Measurements from ENCODE around the gene NKD2. TPM values are rescaled to one million over a fixed set of nuclear protein-coding genes. Genes with fewer than 3 reads are reported as not detected.
A peak's percentile ranks its signal among the peaks of the same experiment; 100 is the strongest.

NKD2 gene
- polyA plus RNA-seq, 1 donor (not counting 4 experiments of a cell fraction or from before 2014, with no cell fraction given): not detected

DNA sequence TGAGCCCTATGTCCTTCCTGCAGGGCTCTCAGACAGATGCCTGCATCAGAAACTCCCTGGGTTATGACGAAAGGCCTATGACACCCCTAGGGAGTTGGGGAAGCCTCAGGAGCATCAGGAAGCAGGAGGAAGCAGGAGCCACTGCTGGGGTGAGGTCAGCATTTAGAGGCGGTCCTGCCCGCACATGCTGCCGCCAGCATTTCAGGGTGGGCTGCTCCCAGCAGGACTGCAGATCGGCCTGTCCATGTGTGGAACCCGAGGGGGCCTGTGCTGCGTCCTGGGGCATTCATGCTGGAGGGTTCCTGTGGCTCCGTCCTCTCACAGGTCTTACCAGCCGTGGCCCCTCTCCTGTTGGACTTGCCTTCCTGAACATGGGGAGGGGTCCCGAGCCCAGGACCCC, 6.9 kb downstream of the NKD2 start:
- no peaks in the 10 kb centered on the region for H4K20me1 ChIP-seq (ENCODE audit: control insufficient read depth, extremely low read depth, insufficient read depth, low read length)

DNA sequence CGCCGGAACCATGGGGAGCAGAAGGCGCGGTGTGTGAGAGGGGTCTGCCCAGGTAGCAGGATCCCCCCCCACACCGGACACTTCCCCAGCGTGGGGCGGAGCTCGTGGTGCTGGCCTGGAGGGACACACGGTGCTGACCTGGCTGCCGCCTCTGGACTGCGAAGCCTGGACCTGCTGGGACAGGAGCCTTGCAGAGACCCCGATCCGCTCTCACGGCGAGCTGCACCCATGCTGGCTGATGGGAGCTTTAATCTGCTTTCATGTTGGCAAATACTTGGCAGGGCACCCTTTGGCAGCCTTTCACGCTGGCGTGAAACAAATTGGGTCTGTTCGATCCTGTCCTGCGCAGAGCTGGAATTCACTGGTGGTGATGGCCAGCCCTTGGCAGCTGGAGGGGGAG, 7.4 kb downstream of the NKD2 start:
- Histone ChIP-seq H3K9ac (ENCODE audit: control insufficient read depth, extremely low read depth, insufficient read depth, low read length) (no peak overlapping the region), H3K27ac (ENCODE audit: control insufficient read depth, insufficient read depth, low read length) (no peak overlapping the region)
- TF ChIP-seq EZH2 (IDR thresholded peaks at IDR 0.05; ENCODE audit: low read length): no peak

More for the DNA sequence above, 6.9 kb downstream of the NKD2 start:
- H3K36me3 ChIP-seq (ENCODE audit: control insufficient read depth in 2 of 2, extremely low read depth in 1 of 2, insufficient read depth in 2 of 2, low read length in 2 of 2): no peaks in the 10 kb centered on the region
- no peaks in the 10 kb centered on the region for H3K9me1 ChIP-seq (ENCODE audit: control insufficient read depth, extremely low read depth, insufficient read depth, low read length)
- FAIRE-seq: no peak
- H3K9me3 ChIP-seq (ENCODE audit: control insufficient read depth, low read depth, low read length): no peaks in the 10 kb centered on the region
- DNase-seq (ENCODE audit: low read depth, low spot score): no peak
- no peak overlapping the region for H3K4me2 ChIP-seq (ENCODE audit: control insufficient read depth, extremely low read depth, insufficient read depth, low read depth, low read length)
- peak; percentile 34 for TF ChIP-seq EZH2 (IDR thresholded peaks at IDR 0.05; ENCODE audit: low read length)
- TF ChIP-seq, protein P1, sequence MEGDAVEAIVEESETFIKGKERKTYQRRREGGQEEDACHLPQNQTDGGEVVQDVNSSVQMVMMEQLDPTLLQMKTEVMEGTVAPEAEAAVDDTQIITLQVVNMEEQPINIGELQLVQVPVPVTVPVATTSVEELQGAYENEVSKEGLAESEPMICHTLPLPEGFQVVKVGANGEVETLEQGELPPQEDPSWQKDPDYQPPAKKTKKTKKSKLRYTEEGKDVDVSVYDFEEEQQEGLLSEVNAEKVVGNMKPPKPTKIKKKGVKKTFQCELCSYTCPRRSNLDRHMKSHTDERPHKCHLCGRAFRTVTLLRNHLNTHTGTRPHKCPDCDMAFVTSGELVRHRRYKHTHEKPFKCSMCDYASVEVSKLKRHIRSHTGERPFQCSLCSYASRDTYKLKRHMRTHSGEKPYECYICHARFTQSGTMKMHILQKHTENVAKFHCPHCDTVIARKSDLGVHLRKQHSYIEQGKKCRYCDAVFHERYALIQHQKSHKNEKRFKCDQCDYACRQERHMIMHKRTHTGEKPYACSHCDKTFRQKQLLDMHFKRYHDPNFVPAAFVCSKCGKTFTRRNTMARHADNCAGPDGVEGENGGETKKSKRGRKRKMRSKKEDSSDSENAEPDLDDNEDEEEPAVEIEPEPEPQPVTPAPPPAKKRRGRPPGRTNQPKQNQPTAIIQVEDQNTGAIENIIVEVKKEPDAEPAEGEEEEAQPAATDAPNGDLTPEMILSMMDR (optimal IDR thresholded peaks at IDR 0.05 in 1 of 3, IDR thresholded peaks at IDR 0.05 in 1 of 3, conservative IDR thresholded peaks at IDR 0.05 in 1 of 3; ENCODE audit: extremely low read depth in 1 of 3, insufficient read depth in 2 of 3, low read length in 3 of 3): no peak
- no peaks in the 10 kb centered on the region for H3K4me1 ChIP-seq (ENCODE audit: control insufficient read depth, extremely low read depth, insufficient read depth, low read length)
- dilution Hi-C loops (cut with MboI; ENCODE audit: extremely low pct_ligation_motif_present, low sequenced_read_pairs): no loop called here
- H2AFZ ChIP-seq (ENCODE audit: control insufficient read depth, low read length): no peak overlapping the region
- no peak overlapping the region for H3K9ac ChIP-seq (ENCODE audit: control insufficient read depth, extremely low read depth, insufficient read depth, low read length)
- H3K27ac ChIP-seq (ENCODE audit: control insufficient read depth, insufficient read depth, low read length): no peak overlapping the region
- H3K27me3 ChIP-seq (ENCODE audit: control insufficient read depth, extremely low read depth, insufficient read depth, low read length): peaks cover 58% of the 10 kb centered on the region
- no peak overlapping the region for H3K4me3 ChIP-seq (ENCODE audit: control insufficient read depth in 2 of 3, extremely low read depth in 1 of 3, insufficient read depth in 2 of 3, low read depth in 1 of 3, low read length in 3 of 3)
- no peaks in the 10 kb centered on the region for H3K79me2 ChIP-seq (ENCODE audit: control insufficient read depth, insufficient read depth, low read length)

DNA sequence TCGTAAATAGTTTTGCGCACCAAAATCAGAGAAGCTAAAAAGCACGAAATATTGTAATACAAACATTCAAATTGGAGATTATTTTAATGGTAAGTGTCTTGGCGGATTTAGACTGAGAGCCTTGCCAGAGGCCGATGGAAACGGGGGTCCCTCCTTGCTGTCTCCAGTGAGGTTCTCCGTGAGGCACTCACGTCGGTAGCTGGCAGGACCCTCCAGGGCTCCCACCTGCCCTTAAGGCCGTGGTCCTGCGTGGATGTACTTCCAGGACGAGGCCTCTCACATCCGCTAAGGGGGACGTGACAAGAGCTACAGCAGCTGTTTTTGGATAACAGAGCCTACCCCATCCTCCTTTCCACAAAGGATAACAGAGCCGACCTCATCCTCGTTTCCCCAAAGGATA, 7.9 kb downstream of the NKD2 start:
- H3K4me3 ChIP-seq (ENCODE audit: control insufficient read depth in 2 of 3, extremely low read depth in 1 of 3, insufficient read depth in 2 of 3, low read depth in 1 of 3, low read length in 3 of 3): no peak overlapping the region
- no peaks in the 10 kb centered on the region for H3K79me2 ChIP-seq (ENCODE audit: control insufficient read depth, insufficient read depth, low read length)
- no peak for DNase-seq (ENCODE audit: low read depth, low spot score)
- FAIRE-seq: no peak
- H3K9ac ChIP-seq (ENCODE audit: control insufficient read depth, extremely low read depth, insufficient read depth, low read length): no peak overlapping the region
- H3K36me3 ChIP-seq (ENCODE audit: control insufficient read depth in 2 of 2, extremely low read depth in 1 of 2, insufficient read depth in 2 of 2, low read length in 2 of 2): no peaks in the 10 kb centered on the region
- no peak overlapping the region for H3K27ac ChIP-seq (ENCODE audit: control insufficient read depth, insufficient read depth, low read length)
- dilution Hi-C loops (cut with MboI; ENCODE audit: extremely low pct_ligation_motif_present, low sequenced_read_pairs): no loop called here
- H3K27me3 ChIP-seq (ENCODE audit: control insufficient read depth, extremely low read depth, insufficient read depth, low read length): peaks cover 49% of the 10 kb centered on the region
- no peak overlapping the region for H3K4me2 ChIP-seq (ENCODE audit: control insufficient read depth, extremely low read depth, insufficient read depth, low read depth, low read length)
- no peaks in the 10 kb centered on the region for H3K9me3 ChIP-seq (ENCODE audit: control insufficient read depth, low read depth, low read length)
- H3K9me1 ChIP-seq (ENCODE audit: control insufficient read depth, extremely low read depth, insufficient read depth, low read length): no peaks in the 10 kb centered on the region
- H3K4me1 ChIP-seq (ENCODE audit: control insufficient read depth, extremely low read depth, insufficient read depth, low read length): no peaks in the 10 kb centered on the region
- no peak overlapping the region for H2AFZ ChIP-seq (ENCODE audit: control insufficient read depth, low read length)
- no peaks in the 10 kb centered on the region for H4K20me1 ChIP-seq (ENCODE audit: control insufficient read depth, extremely low read depth, insufficient read depth, low read length)
- no peak for TF ChIP-seq EZH2 (IDR thresholded peaks at IDR 0.05; ENCODE audit: low read length)
- TF ChIP-seq, protein P1 (optimal IDR thresholded peaks at IDR 0.05 in 1 of 3, IDR thresholded peaks at IDR 0.05 in 1 of 3, conservative IDR thresholded peaks at IDR 0.05 in 1 of 3; ENCODE audit: extremely low read depth in 1 of 3, insufficient read depth in 2 of 3, low read length in 3 of 3): no peak

More for the DNA sequence above, 7.4 kb downstream of the NKD2 start:
- H3K27me3 ChIP-seq (ENCODE audit: control insufficient read depth, extremely low read depth, insufficient read depth, low read length): peaks cover 54% of the 10 kb centered on the region
- H3K9me3 ChIP-seq (ENCODE audit: control insufficient read depth, low read depth, low read length): no peaks in the 10 kb centered on the region
- no peaks in the 10 kb centered on the region for H3K36me3 ChIP-seq (ENCODE audit: control insufficient read depth in 2 of 2, extremely low read depth in 1 of 2, insufficient read depth in 2 of 2, low read length in 2 of 2)
- dilution Hi-C loops (cut with MboI; ENCODE audit: extremely low pct_ligation_motif_present, low sequenced_read_pairs): no loop called here
- H2AFZ ChIP-seq (ENCODE audit: control insufficient read depth, low read length): no peak overlapping the region
- no peak for FAIRE-seq
- no peaks in the 10 kb centered on the region for H4K20me1 ChIP-seq (ENCODE audit: control insufficient read depth, extremely low read depth, insufficient read depth, low read length)
- no peak overlapping the region for H3K4me2 ChIP-seq (ENCODE audit: control insufficient read depth, extremely low read depth, insufficient read depth, low read depth, low read length)
- H3K9me1 ChIP-seq (ENCODE audit: control insufficient read depth, extremely low read depth, insufficient read depth, low read length): no peaks in the 10 kb centered on the region
- no peak for DNase-seq (ENCODE audit: low read depth, low spot score)
- no peaks in the 10 kb centered on the region for H3K4me1 ChIP-seq (ENCODE audit: control insufficient read depth, extremely low read depth, insufficient read depth, low read length)
- H3K4me3 ChIP-seq (ENCODE audit: control insufficient read depth in 2 of 3, extremely low read depth in 1 of 3, insufficient read depth in 2 of 3, low read depth in 1 of 3, low read length in 3 of 3): no peak overlapping the region
- H3K79me2 ChIP-seq (ENCODE audit: control insufficient read depth, insufficient read depth, low read length): no peaks in the 10 kb centered on the region
